Measurements from ENCODE around the gene SRSF9.

The SRSF9 gene

DNA sequence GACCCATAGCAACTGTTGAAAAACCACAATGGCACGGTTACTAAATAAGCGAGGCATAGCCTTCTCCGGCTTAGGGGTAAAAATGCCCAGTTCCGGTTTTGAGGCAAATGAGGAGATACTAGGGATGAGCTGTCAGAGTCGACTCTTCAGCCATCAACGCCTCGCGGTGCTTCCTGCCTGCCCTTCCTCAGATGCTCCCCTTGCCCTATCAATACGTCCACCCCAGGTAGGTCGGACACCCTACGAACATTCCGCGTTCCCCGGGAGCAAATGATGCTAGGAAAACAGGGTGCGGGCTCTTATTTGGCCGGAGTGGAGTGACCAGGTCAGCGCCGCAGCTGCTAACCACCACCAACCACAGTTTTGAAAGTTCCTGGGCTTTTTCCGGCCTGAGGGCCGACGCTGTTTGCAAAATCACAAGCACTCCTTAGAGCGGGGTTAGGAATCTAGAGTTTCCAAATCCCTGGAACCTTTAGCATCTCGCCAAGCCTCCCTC, 1.2 kb downstream of the SRSF9 start:
- peak overlapping the region; percentile 96 for H3K27ac ChIP-seq
- TF ChIP-seq, protein P1, sequence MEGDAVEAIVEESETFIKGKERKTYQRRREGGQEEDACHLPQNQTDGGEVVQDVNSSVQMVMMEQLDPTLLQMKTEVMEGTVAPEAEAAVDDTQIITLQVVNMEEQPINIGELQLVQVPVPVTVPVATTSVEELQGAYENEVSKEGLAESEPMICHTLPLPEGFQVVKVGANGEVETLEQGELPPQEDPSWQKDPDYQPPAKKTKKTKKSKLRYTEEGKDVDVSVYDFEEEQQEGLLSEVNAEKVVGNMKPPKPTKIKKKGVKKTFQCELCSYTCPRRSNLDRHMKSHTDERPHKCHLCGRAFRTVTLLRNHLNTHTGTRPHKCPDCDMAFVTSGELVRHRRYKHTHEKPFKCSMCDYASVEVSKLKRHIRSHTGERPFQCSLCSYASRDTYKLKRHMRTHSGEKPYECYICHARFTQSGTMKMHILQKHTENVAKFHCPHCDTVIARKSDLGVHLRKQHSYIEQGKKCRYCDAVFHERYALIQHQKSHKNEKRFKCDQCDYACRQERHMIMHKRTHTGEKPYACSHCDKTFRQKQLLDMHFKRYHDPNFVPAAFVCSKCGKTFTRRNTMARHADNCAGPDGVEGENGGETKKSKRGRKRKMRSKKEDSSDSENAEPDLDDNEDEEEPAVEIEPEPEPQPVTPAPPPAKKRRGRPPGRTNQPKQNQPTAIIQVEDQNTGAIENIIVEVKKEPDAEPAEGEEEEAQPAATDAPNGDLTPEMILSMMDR (conservative IDR thresholded peaks at IDR 0.05): no peak
- TF ChIP-seq ZFX (IDR thresholded peaks at IDR 0.05): no peak

DNA sequence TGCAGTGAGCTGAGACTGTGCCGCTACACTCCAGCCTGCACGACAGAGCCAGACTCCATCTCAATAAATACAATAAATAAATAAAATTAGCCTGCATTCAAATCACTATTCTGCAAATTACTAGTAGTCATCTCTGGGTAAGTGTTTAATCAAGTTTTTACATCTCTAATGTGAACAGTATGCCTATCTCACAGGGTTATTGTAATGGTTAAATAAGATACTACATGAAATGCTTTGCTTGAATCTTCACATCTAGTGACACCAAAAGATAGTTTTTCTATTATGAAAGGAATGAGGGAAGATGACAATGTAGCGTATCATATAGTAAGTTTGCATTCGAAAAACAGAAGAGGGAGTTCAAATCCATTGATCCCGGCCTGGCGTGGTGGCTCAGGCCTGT, 2.1 kb downstream of the SRSF9 start:
- TF ChIP-seq, protein P1 (conservative IDR thresholded peaks at IDR 0.05): no peak
- TF ChIP-seq ZFX (IDR thresholded peaks at IDR 0.05): no peak
- H3K27ac ChIP-seq: no peak overlapping the region

DNA sequence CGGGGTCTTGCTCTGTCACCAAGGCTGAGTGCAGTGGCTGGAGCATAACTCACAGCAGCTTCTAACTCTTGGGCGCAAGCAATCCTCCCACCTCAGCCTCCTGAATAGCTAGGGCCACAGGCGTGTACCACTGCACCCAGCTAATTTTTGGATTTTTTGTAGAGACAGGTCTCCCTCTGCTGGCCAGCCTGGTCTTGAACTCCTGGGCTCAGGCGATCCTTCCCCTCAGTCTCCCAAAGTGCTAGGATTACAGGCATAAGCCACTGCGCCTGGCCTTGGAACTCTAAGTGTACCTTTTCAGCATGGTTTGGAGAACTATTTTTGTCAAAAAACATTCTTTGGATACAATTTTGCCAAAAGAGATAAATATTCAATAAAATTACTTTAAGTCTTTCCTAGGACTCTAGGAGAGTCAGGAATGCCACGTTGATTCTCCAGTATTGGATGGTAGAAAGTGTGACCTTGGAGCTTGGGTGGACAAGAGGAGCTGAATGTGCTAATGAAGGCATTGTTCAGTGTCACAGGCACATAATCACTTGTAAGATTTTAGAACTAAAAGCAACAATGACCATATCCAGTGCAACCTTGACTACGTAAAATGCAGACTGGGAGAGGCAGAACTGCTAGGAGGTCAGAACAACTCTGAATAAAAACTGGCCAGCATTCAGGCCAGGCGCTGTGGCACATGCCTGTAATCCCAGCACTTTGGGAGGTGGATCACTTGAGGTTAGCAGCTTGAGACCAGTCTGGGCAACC, 2.8 kb downstream of the SRSF9 start:
- TF ChIP-seq, protein P1 (conservative IDR thresholded peaks at IDR 0.05): peak; percentile 70
- no peak for TF ChIP-seq ZFX (IDR thresholded peaks at IDR 0.05)

DNA sequence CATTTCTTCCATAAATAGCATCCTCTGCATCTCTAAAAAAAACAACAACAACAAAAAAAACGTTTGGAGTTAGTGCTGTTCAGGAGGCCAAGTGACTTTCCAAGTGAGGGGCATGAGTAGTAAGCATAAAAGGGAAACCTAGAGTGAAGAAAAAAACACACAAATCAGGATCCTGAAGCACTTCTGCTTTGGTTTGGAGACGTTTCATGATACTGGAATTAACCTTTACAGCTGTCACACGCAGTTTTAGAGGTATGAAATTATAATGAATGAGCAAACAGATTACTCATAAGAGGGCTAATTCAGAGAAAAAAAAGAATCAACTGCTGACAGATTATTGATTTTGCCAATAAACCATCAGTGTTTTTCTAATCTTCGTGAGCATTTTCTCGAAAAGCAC, 3.8 kb downstream of the SRSF9 start:
- H3K27ac ChIP-seq: no peak overlapping the region

More for the DNA sequence above, 2.8 kb downstream of the SRSF9 start:
- H3K27ac ChIP-seq: no peak overlapping the region

DNA sequence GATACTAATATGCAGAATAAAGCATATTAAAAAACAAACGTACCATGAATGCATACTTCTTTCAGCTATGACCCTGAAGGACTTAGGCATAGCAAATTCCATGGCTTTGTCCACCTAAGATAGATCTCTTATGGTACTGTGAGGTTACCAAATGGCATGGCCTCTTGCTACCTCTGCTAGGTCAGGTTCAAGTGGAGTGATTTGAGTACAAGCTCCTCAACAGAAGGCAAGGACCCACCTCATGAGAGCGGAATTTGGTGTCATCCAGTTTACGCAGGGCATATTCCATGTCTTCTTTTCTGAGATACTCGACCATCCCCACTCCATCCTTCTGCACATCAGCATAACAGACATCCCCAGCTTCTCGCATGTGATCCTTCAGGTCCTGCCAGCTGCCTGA, 5.8 kb downstream of the SRSF9 start:
- TF ChIP-seq, protein P1 (conservative IDR thresholded peaks at IDR 0.05): no peak
- TF ChIP-seq ZFX (IDR thresholded peaks at IDR 0.05): no peak
- H3K27ac ChIP-seq: no peak overlapping the region

More for the DNA sequence above, 3.8 kb downstream of the SRSF9 start:
- TF ChIP-seq ZFX (IDR thresholded peaks at IDR 0.05): no peak
- TF ChIP-seq, protein P1 (conservative IDR thresholded peaks at IDR 0.05): no peak

DNA sequence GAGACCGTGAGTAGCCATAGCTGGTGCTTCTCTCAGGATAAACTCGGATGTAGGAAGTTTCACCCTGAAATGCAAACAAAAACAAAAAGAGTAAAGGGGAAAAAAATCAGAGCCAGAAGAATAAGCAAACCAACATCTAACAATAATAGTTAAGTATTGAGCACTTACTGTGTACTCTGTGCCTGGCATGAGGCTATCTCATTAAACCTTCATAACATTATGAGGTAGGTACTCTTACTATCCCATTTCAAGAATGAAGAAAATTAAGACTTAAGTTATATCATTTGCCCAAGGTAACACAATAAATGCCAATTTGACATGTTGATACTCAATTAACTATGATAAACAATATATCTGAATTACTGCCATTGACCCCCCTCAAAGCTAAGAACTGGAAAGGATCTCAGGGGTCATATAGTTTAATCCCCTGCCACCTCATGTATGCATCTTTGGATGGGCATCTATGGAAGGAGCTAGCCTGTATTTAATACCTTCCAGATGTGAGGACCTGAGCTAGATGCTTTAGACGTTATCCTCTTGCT, 7.4 kb downstream of the SRSF9 start:
- no peak overlapping the region for H3K27ac ChIP-seq

DNA sequence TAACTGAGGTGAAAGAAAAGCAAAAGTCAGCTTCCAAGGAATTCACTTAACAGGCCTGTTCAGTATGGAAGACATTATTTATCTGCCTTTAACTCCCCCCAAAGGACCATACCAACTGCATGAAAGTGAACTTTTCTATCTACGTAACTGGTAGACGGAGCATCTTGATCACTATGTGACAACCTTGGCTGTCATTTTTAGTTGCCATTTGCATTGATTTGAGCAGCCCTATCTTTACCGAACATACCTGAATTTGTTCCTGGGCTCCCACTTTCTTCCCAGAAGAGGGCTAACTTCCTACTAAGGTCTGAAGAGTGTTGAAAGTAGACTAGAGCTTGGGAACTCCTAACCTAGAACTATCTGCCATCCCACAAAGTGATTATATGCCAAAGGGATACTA, 9.4 kb downstream of the SRSF9 start:
- TF ChIP-seq ZFX (IDR thresholded peaks at IDR 0.05): no peak
- TF ChIP-seq, protein P1 (conservative IDR thresholded peaks at IDR 0.05): no peak
- no peak overlapping the region for H3K27ac ChIP-seq

More for the DNA sequence above, 7.4 kb downstream of the SRSF9 start:
- no peak for TF ChIP-seq ZFX (IDR thresholded peaks at IDR 0.05)
- TF ChIP-seq, protein P1 (conservative IDR thresholded peaks at IDR 0.05): no peak

Measured in C4-2B (cell line).